Activated T-cell treated with anti-CD3 and anti-CD28 coated beads, Interleukin-2, amount 50 U/mL, for 4 hours (primary cell): ENCODE data around the gene TIMELESS. TPM values are rescaled to one million over a fixed set of nuclear protein-coding genes. Genes with fewer than 3 reads are reported as not detected.
"Not testable (repeated sequence)": the region's sequence is repeated elsewhere in the genome, so short reads cannot be mapped to it uniquely, and the experiment has no call there.

Experiments
- ATAC-seq, 2 donors: fragments of 200-7000 bp; cut with Tn5 transposase; one replicate each; pipeline ENCODE4 v1.10.0; 2021
- DNase-seq: peaks from one replicate; pipeline ENCODE4 v3.0.0-alpha.2; 2020
- H3K27me3 Mint-ChIP-seq: one replicate; pipeline ENCODE4 v1.8.0; 2021; ENCODE audit warnings: low read depth, mixed read lengths
- H3K36me3 Mint-ChIP-seq: one replicate; pipeline ENCODE4 v1.8.0; 2022; ENCODE audit warnings: mixed read lengths; ENCODE audit not compliant: insufficient read depth
- H3K4me1 Mint-ChIP-seq: one replicate; pipeline ENCODE4 v1.8.0; 2021; ENCODE audit warnings: low read depth, mixed read lengths
- H3K4me3 Mint-ChIP-seq: one replicate; pipeline ENCODE4 v1.8.0; 2021; ENCODE audit warnings: mild to moderate bottlenecking, moderate library complexity, mixed read lengths
- H3K9me3 Mint-ChIP-seq: one replicate; pipeline ENCODE4 v1.8.0; 2021; ENCODE audit warnings: mixed read lengths
- total RNA-seq, 3 donors: library from RNA; stranded (reverse); gene quantifications; one replicate each; pipeline ENCODE4 v1.2.1, GENCODE V29; 2021

Gene TIMELESS
- total RNA-seq, 3 donors from 2014 or later = 35.2 to 45.2 (median 36.6) TPM

DNA sequence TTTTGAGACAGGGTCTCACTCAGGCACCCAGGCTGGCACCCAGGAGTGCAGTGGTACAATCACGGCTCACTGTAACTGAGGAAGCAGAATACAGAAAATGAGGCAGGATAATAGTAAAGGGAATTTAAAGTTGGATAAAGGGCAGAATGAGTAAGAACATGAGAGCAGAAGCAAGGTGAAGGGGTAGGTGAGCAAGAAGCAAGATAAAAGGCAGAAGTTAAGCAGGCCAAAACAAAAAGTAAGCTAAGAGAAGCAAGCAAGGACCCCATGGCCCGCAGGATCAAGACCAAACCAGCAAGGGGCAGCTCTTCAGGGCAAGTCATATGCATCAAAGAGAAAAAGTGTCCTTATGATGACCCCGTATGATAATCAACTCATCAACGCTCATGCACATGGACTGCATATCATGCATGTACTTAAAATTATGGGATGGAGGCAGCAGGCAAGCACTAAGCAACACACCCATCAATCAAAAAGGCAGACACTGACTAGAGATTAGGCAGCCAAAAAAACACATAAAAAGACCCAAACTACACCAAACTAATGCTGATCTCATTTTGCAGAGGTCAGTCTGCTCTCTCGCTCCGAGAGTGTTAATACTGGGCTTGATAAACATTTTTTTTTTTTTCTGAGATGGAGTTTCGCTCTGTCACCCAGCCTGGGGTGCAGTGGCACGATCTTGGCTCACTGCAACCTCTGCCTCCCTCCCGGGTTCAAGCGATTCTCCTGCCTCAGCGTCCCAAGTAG is 11.6 kb downstream of the TIMELESS start:
- ATAC-seq = no peak
- Mint-ChIP-seq H3K4me3 (no peak overlapping the region), H3K4me1 (no peaks in the 10 kb centered on the region), H3K27me3 (no peaks in the 10 kb centered on the region), H3K36me3 (no peaks in the 10 kb centered on the region), H3K9me3 (no peaks in the 10 kb centered on the region)
- DNase-seq = no peak

DNA sequence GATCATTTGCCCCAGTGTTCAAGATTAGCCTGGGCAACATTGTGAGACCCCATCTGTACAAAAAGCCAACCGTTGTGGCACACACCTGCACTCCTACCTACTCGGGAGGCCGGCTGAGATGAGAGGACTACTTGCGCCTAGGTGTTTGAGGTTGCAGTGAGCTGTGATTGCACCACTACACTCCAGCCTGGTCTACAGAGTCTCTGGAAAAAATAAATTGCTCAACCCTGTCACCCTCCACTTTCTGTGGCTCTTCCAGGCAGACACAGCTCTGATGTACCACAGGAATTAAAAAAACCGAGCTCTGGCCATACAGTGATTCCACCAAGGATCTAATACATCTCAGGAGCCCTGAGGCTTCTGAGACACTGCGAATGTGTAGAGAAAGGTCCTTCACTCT is 14.4 kb downstream of the TIMELESS start:
- H3K4me3 Mint-ChIP-seq = no peak overlapping the region
- DNase-seq (no peak), ATAC-seq (no peak)
- H3K36me3 Mint-ChIP-seq = peaks cover 10% of the 10 kb centered on the region
- no peaks in the 10 kb centered on the region for H3K27me3 Mint-ChIP-seq
- no peaks in the 10 kb centered on the region for H3K9me3 Mint-ChIP-seq
- H3K4me1 Mint-ChIP-seq = no peaks in the 10 kb centered on the region

DNA sequence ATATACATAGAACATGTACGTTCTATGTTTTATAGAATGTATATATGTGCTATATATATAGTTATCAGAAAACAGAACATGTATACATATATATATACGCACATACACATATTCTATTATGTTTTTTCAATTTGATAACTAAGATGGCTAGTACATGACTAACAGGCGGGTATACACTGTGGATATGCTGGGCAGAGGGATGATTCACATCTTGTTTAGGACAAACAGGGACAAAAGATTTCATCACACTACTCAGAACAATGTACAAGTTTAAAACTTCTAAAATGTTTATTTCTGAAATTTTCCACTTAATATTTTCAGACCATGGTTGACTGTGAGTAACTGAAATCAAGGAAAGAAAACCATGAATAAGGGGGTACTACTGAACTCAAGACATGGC is 17.4 kb downstream of the TIMELESS start:
- no peak for ATAC-seq
- DNase-seq = no peak
- Mint-ChIP-seq H3K9me3 (no peaks in the 10 kb centered on the region), H3K4me1 (no peaks in the 10 kb centered on the region), H3K36me3 (peaks cover 15% of the 10 kb centered on the region), H3K27me3 (no peaks in the 10 kb centered on the region), H3K4me3 (no peak overlapping the region)

DNA sequence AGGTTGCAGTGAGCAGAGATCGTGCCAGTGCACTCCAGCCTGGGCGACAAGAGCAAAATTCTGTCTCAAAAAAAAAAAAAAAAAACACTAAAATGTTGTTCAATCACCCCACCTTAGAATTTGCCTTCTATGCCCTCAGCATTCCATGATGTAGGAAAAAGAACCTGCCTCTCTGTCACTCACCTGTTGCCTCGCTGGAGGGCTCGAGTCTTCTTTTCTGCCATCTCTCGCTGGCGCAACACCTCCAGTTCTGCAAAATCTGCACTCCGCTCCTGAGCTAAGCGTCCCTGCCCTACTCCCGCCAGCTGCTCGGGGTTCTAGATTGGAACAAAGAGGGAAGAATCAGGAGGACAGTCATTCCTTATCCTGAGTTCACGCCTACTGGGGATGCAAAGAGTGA is 17.9 kb downstream of the TIMELESS start:
- ATAC-seq = no peak
- no peaks in the 10 kb centered on the region for H3K27me3 Mint-ChIP-seq
- H3K9me3 Mint-ChIP-seq = no peaks in the 10 kb centered on the region
- H3K4me3 Mint-ChIP-seq = no peak overlapping the region
- no peak for DNase-seq
- no peaks in the 10 kb centered on the region for H3K4me1 Mint-ChIP-seq
- H3K36me3 Mint-ChIP-seq = peaks cover 15% of the 10 kb centered on the region

DNA sequence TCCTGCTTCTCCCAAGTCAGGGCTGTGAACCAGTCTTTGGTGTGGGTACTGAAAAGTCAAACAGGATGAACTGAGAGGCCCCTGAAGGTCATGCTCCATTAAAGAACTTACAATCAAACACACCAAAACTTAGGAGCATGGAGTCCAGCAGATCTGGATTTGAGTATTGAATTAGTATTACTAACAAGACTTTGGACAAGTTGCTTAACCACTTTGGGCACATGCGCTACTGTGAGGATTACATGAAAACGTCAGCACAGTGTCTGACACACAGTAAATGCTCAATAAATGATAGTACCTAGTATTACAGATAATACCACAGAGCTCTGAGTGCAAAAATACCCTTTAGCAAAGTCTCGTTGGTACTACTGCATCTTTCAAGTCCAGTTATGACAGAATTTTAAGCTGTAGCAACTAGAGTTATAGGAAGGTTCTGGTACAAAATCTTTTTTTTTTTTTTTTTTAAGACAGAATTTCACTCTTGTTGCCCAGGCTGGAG is 23.2 kb downstream of the TIMELESS start:
- H3K36me3 Mint-ChIP-seq = peaks cover 28% of the 10 kb centered on the region
- no peak for DNase-seq

DNA sequence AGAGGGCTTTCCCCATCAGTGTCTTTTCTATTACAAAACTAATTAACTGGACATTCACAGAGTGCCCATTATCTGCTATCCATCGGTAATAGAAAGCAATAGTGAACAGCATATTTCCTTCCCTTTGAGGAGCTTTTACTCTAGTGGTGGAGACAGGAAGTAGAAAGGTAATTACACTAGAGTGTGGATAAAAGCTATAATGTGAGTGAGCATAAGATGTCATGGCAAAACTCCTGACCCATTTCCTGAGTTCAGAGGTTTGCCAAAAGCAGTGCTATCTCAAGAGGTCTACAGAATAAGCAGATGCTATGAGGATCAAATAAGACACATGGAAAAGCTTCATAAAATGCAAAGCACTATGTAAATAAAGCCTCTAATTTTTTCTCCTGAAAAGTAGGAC is 24.0 kb downstream of the TIMELESS start:
- no peaks in the 10 kb centered on the region for H3K9me3 Mint-ChIP-seq
- H3K4me1 Mint-ChIP-seq = peaks cover 9% of the 10 kb centered on the region
- DNase-seq (no peak), ATAC-seq (peak in 1 of 2 donors; percentile 43)
- peaks cover 34% of the 10 kb centered on the region for H3K36me3 Mint-ChIP-seq
- H3K27me3 Mint-ChIP-seq = no peaks in the 10 kb centered on the region
- H3K4me3 Mint-ChIP-seq = no peak overlapping the region

More for the DNA sequence above, 23.2 kb downstream of the TIMELESS start:
- H3K9me3 Mint-ChIP-seq = no peaks in the 10 kb centered on the region
- no peak for ATAC-seq
- H3K4me3 Mint-ChIP-seq = no peak overlapping the region
- H3K27me3 Mint-ChIP-seq = no peaks in the 10 kb centered on the region
- H3K4me1 Mint-ChIP-seq = peaks cover 9% of the 10 kb centered on the region

DNA sequence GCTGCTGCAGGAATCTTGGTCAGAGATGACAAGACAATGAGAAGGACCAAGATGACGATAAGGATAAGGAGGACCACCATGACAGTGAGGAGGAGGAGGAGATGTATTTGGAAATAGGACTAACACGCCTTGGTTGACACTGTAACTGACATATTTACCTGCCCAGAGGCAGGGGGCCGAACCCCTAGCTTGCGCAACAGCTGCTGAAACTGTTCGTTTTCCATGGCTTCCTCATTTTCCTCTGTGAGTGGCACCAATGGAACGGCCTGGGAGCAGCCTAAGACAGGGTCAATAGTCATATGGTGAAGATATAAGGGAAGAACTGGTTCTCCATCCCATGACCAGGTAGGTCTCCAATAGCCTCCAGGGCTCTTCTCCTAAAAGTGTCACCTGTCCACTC is 28.8 kb downstream of the TIMELESS start:
- Mint-ChIP-seq H3K36me3 (peaks cover 34% of the 10 kb centered on the region), H3K27me3 (no peaks in the 10 kb centered on the region), H3K4me3 (no peak overlapping the region), H3K4me1 (peaks cover 8% of the 10 kb centered on the region), H3K9me3 (no peaks in the 10 kb centered on the region)
- ATAC-seq (no peak), DNase-seq (no peak)

DNA sequence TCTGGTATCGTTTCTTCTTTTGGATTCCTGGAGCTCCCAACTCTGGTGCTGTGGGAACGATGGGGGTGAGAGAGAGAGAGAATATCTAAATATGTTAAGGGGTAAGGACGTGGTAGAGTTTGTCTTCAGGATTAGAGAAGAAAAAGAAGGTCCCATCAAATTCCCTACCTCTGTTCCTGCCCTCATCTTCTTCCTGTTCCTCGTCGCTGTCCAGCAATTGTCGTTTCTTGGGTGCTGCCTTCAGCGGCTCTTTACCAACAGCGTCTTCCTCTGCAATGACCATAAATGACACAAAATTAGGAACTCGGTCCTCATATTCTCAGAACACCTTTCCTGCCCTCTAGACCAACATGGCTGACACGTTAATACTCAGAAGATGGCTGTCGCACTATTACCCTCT is 31.5 kb downstream of the TIMELESS start:
- Mint-ChIP-seq H3K9me3 (no peaks in the 10 kb centered on the region), H3K4me3 (no peak overlapping the region)

DNA sequence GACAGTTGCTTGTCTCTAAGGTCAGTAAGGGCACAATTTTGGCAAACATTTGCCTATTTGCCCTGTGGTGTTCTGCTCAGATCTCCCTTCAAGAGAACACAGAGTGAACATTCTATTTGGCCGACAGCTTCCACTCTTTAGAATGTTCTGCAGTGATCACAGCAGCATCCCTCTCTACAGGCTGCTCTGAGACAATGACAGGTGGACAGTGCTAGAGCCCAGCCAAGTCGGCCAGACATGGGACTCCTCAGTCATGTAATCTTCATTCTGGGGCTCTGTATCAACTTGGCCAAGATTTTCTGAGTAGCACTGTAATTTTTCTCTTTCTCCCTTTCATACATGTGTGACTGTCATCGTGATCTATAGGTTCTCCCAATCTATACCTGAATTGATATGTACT is 34.8 kb downstream of the TIMELESS start:
- Mint-ChIP-seq H3K27me3 (no peaks in the 10 kb centered on the region), H3K4me1 (no peaks in the 10 kb centered on the region), H3K9me3 (no peaks in the 10 kb centered on the region), H3K4me3 (no peak overlapping the region), H3K36me3 (peaks cover 7% of the 10 kb centered on the region)
- ATAC-seq (no peak), DNase-seq (no peak)

More for the DNA sequence above, 31.5 kb downstream of the TIMELESS start:
- ATAC-seq = no peak
- H3K27me3 Mint-ChIP-seq = no peaks in the 10 kb centered on the region
- DNase-seq = no peak
- H3K36me3 Mint-ChIP-seq = peaks cover 22% of the 10 kb centered on the region
- no peaks in the 10 kb centered on the region for H3K4me1 Mint-ChIP-seq

DNA sequence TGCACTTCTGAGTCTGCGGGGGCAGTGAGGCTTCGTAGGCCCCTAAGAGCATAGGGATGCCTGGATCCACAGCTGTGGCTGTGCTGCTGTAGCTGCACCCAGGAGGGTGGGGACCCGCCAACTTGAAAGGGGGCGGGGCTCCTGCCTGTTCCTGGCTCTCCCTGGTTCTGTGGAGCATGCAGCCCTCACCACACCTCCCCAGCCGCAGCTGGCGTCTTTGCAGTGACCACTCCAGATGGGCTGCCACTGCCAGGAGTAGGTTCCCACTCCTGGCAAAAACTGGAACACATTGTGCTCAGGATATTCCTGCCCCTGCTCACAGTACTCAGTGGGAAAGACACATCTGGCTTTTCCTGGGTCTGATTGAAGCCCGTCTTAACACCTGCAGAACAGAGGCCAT is 35.8 kb downstream of the TIMELESS start:
- Mint-ChIP-seq H3K4me1 (no peaks in the 10 kb centered on the region), H3K36me3 (peaks cover 3% of the 10 kb centered on the region), H3K9me3 (no peaks in the 10 kb centered on the region), H3K27me3 (no peaks in the 10 kb centered on the region), H3K4me3 (no peak overlapping the region)
- ATAC-seq = no peak
- no peak for DNase-seq

DNA sequence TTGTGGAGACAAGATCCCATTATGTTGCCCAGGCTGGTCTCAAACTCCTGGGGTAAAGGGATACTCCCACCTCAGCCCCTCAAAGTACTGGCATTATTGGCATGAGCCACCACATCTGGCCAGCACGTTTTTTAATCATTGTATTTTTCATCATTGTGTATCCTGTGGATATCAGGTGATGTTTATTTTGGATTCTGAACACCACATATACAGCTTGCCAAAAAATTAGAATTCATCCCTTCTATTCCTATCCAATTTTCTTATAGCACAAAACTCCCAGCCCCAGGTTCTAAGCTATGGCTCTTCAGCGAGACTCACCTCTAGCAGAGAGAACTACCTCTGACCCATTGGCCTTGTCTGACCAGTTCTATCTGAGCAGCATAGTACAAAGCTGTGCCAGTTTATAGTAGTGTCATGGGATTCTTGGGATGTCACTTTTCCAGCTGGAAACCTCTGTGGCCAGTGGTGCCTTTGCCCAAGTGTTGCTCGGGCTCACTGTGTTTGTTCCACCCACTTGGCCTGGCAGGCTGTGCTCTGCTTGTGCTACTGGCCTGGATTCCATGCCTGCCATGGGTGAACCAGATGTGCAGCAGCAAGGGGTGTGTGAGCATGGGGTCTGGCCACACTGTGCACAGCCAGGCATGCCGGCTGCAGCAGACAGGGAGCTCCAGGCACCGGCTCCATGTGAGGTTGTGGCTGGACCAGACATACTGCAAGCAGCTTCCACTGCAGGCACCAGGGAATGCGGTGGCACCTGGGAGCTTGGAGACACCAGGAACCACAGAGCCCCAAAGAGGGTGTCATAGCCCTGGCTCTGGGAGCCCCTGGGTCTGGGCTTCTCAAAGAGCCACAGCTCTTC is 37.2 kb downstream of the TIMELESS start:
- H3K9me3 Mint-ChIP-seq = no peaks in the 10 kb centered on the region

DNA sequence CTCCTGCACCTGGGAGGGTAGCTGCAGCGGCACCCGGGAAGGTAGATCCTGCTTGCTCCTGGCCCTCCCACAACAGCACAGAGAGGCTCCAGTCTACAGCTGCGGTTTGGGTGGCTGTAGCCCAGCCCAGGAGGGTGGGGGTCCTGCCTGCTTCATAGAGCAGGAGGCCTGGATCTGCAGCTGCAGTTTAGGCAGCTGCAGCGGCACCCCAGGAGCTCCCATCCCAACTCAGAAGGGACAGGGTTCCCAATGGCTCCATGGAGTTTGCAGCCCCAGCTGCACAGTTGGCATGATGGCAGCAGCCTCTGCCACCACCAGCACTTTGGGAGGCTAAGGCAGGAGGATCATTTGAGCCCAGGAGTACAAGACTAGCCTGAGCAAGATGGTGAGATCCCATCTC is 38.5 kb downstream of the TIMELESS start:
- no peaks in the 10 kb centered on the region for H3K36me3 Mint-ChIP-seq
- ATAC-seq (no peak), DNase-seq (no peak)
- H3K4me1 Mint-ChIP-seq = no peaks in the 10 kb centered on the region
- no peak overlapping the region for H3K4me3 Mint-ChIP-seq
- no peaks in the 10 kb centered on the region for H3K9me3 Mint-ChIP-seq
- no peaks in the 10 kb centered on the region for H3K27me3 Mint-ChIP-seq

More for the DNA sequence above, 37.2 kb downstream of the TIMELESS start:
- H3K4me3 Mint-ChIP-seq = no peak overlapping the region
- ATAC-seq = no peak
- H3K36me3 Mint-ChIP-seq = no peaks in the 10 kb centered on the region
- H3K4me1 Mint-ChIP-seq = no peaks in the 10 kb centered on the region
- no peak for DNase-seq
- H3K27me3 Mint-ChIP-seq = no peaks in the 10 kb centered on the region

DNA sequence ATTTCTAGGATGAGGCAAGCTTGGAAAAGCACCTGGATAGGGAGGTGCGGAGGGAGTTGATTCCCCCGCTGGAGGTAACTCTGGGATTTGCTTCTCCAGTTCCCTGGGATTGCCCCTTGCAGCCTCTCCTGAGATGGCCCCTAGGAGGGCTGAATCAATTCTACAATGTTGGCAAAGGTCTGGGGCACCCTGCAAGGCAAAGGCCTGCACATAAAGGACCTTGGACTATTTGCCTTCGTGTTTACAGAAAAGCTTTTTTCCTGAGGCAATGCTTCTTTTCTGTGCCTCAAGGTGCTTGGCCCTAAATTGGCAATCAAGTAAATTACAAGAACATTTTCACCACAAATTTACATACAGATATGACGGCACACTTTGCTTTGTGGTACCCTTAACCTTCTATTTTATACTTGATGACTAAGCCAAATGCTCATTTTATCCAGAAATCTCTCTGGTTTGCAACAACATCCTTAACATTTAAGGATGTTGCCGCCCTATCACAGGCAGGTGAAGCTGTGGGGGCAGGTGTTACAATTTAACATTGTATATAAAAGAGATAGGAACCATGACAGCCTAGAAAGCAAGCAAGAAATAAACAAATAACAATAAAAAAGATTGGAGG is 40.3 kb downstream of the TIMELESS start:
- Mint-ChIP-seq H3K36me3 (no peaks in the 10 kb centered on the region), H3K4me1 (no peaks in the 10 kb centered on the region), H3K4me3 (no peak overlapping the region), H3K27me3 (no peaks in the 10 kb centered on the region), H3K9me3 (no peaks in the 10 kb centered on the region)
- ATAC-seq (no peak), DNase-seq (no peak)

DNA sequence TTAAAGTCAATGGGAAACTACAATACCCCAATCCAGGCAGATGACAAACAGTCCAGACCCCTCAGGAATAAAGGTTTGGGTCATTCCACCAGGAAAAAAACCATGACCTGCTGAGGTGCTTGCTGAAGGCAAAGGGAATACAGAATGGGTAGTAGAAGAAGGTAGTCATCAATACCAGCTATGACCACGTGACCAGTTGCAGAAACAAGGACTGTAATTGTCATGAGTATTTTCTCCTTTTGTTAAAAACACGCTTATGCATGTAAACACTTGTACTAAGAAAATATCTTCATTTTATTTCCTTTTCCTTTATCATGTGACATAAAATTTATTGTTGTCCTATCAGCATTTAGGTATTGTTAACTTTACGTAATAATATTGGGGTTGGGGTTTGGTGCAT is 45.0 kb downstream of the TIMELESS start:
- ATAC-seq, H3K36me3 Mint-ChIP-seq, H3K4me1 Mint-ChIP-seq, H3K4me3 Mint-ChIP-seq, H3K9me3 Mint-ChIP-seq, DNase-seq, H3K27me3 Mint-ChIP-seq: not testable (repeated sequence)
